Right atrium auricular region (tissue), 2 donors: ENCODE data around the gene PIRT. TPM values are rescaled to one million over a fixed set of nuclear protein-coding genes. Genes with fewer than 3 reads are reported as not detected.

Source experiments
- DNase-seq: peaks from one replicate; pipeline ENCODE4 v3.0.0-alpha.2; 2019; ENCODE audit warnings: low spot score
- H3K27ac ChIP-seq, 2 donors: fragments of 200-600 bp; sonication (generic); 1 replicate in 1 of 2; 2 replicates in 1 of 2; pipeline ENCODE4 v1.5.1; 2016 to 2019
- H3K27me3 ChIP-seq, 2 donors: fragments of 200-600 bp; sonication (generic); one replicate each; pipeline versions ENCODE4 v1.5.1 to v1.6.0; 2017 to 2019
- H3K36me3 ChIP-seq: fragments of 200-600 bp; sonication (generic); one replicate; pipeline ENCODE4 v1.5.1; 2016
- H3K4me1 ChIP-seq, 2 donors: fragments of 200-600 bp; sonication (generic); one replicate each; pipeline versions ENCODE4 v1.5.1 to v1.6.0; 2017 to 2019
- H3K4me3 ChIP-seq, 2 donors: fragments of 200-600 bp; sonication (generic); 1 replicate in 1 of 2; 2 replicates in 1 of 2; pipeline ENCODE4 v1.5.1; 2017 to 2019; ENCODE audit warnings: mild to moderate bottlenecking in 1 of 2, moderate library complexity in 1 of 2
- H3K9me3 ChIP-seq, 2 donors: fragments of 200-600 bp; sonication (generic); one replicate each; pipeline ENCODE4 v1.5.1; 2019
- CTCF ChIP-seq, 2 donors: fragments of 200-600 bp; sonication (generic); IDR thresholded peaks; one replicate each; pipeline ENCODE4 v1.5.1; 2019; ENCODE audit warnings: antibody characterized with exemption in 2 of 2
- total RNA-seq, 2 donors: library from RNA; depleted of rRNA; stranded (reverse); fragments of >200 nt; gene quantifications; one replicate each; pipeline ENCODE4 v1.1.0, GENCODE V29; 2016

Gene PIRT
- total RNA-seq, 2 donors from 2014 or later: not detected

- no peak overlapping the region for H3K4me3 ChIP-seq
- no peak for TF ChIP-seq CTCF (IDR thresholded peaks at IDR 0.05)
Measured at GRCh38 chr17:10802496-10803284, 35.2 kb downstream of the PIRT start.

GRCh38 chr17:10799407-10799806 lies 38.5 kb downstream of the PIRT start:
- no peak for TF ChIP-seq CTCF (IDR thresholded peaks at IDR 0.05)
- Histone ChIP-seq H3K4me3 (no peak overlapping the region), H3K36me3 (no peaks in the 10 kb centered on the region), H3K9me3 (no peaks in the 10 kb centered on the region), H3K4me1 (peaks cover 0 to 11% of the 10 kb centered on the region in 2 donors), H3K27ac (no peak overlapping the region), H3K27me3 (no peaks in the 10 kb centered on the region)
- DNase-seq: no peak

More at GRCh38 chr17:10802496-10803284, 35.2 kb downstream of the PIRT start:
- Histone ChIP-seq H3K27me3 (no peaks in the 10 kb centered on the region), H3K27ac (no peak overlapping the region), H3K4me1 (peaks cover 0 to 9% of the 10 kb centered on the region in 2 donors), H3K36me3 (no peaks in the 10 kb centered on the region), H3K9me3 (no peaks in the 10 kb centered on the region)
- no peak for DNase-seq

GRCh38 chr17:10798910-10799309 lies 39.0 kb downstream of the PIRT start:
- Histone ChIP-seq H3K36me3 (no peaks in the 10 kb centered on the region), H3K4me3 (no peak overlapping the region), H3K27me3 (no peaks in the 10 kb centered on the region), H3K9me3 (no peaks in the 10 kb centered on the region), H3K27ac (no peak overlapping the region), H3K4me1 (peaks cover 0 to 11% of the 10 kb centered on the region in 2 donors)
- TF ChIP-seq CTCF (IDR thresholded peaks at IDR 0.05): no peak
- no peak for DNase-seq

GRCh38 chr17:10798332-10798749 lies 39.5 kb downstream of the PIRT start:
- peaks cover 0 to 11% of the 10 kb centered on the region in 2 donors for H3K4me1 ChIP-seq
- DNase-seq: no peak
- H3K4me3 ChIP-seq: no peak overlapping the region
- no peaks in the 10 kb centered on the region for H3K36me3 ChIP-seq
- no peaks in the 10 kb centered on the region for H3K9me3 ChIP-seq
- no peak for TF ChIP-seq CTCF (IDR thresholded peaks at IDR 0.05)
- H3K27me3 ChIP-seq: no peaks in the 10 kb centered on the region
- no peak overlapping the region for H3K27ac ChIP-seq

GRCh38 chr17:10797476-10798328 lies 40.2 kb downstream of the PIRT start:
- Histone ChIP-seq H3K27ac (no peak overlapping the region), H3K36me3 (no peaks in the 10 kb centered on the region), H3K9me3 (no peaks in the 10 kb centered on the region), H3K4me1 (peaks cover 0 to 11% of the 10 kb centered on the region in 2 donors), H3K4me3 (no peak overlapping the region), H3K27me3 (no peaks in the 10 kb centered on the region)
- no peak for TF ChIP-seq CTCF (IDR thresholded peaks at IDR 0.05)
- DNase-seq: no peak
